DMS53 treated with DMSO at 0.1 percent for 48 hours (cell line): ENCODE data around the gene TLR9.

Source experiments
- DNase-seq: peaks from one replicate; lab custom pipeline; 2025; ENCODE audit not compliant: unreplicated experiment; lab: John Stamatoyannopoulos, UW

Gene TLR9

GRCh38 chr3:52218026-52218425 is 7.4 kb downstream of the TLR9 start:
- DNase-seq: no peak

- DNase-seq: no peak
Observed at GRCh38 chr3:52217409-52217805, 8.0 kb downstream of the TLR9 start.

DNA sequence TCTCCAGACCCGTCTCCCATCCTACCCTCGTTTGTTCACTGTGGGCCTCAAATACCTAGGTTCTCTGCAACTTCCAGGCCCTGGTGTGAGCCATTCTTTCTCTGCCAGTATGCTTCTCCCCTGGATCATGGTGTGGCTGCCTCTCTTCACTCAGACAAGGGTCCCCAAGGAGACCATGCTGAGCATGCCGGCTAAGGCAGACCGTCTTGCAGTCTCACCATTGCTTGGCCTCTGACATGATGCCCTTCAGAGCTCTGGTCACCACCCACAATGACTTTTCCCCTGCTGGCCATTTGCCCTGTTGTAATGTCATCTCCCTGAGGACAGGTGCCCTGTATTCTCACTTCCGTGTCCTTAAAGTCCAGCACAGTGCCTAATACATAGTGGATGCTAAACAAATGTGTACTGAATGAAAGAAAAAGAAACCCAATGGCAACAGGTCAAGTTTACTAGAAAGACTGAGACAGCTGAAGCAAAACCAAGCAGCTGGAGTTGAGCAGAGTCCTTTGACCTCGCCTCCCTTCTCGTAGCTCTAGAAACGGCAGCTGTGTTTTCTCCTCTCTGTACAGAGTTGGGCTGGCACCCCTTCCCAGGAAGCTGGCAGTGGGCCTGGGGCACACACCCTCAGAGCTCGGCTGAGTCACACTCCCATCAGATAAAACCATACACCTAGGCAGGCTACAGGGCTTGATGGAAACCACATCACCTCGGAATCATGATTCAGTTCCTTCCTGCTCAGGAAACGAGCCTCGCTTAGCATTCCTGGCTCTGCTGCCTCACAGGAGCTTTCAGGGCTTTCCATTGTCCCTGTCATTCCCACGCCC is 8.6 kb downstream of the TLR9 start:
- peak; percentile 33 for DNase-seq

DNA sequence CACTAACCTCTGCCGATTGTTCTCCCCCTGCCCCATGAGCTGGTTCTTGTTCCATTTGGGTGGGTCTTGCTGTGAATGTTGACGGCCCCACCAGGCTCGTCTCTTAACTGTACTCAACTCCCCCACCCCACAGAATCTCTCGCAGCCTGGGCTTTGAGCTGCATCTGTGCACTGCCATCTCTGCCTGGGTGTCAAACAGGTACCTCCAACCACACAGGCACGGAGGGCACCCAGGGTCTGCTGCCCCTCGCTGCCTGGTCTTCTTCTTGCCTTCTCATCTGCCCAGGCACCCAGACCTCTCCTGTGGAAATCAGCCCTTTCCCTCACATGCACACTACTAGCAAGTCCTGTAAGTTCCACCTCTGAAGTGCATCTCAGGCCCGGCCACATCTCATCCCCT is 10.1 kb downstream of the TLR9 start:
- no peak for DNase-seq

DNA sequence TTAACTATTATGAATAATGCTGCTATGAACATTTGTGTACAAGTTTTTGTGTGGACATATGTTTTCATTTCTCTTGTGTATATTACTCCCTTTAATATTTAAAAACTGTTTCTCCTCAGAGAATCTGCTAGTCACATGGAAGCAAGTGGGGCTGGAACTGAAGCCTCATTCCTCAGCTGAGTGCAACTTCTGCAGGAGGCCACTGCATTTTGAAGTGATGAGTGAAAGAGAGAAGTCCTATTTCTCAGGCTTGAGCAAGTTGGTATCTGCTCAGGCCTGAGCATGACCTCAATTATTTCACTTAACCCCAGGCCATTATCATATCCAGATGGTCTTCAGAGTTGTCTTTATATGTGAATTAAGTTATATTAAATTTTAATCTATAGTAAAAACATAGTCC is 11.5 kb downstream of the TLR9 start:
- no peak for DNase-seq

DNA sequence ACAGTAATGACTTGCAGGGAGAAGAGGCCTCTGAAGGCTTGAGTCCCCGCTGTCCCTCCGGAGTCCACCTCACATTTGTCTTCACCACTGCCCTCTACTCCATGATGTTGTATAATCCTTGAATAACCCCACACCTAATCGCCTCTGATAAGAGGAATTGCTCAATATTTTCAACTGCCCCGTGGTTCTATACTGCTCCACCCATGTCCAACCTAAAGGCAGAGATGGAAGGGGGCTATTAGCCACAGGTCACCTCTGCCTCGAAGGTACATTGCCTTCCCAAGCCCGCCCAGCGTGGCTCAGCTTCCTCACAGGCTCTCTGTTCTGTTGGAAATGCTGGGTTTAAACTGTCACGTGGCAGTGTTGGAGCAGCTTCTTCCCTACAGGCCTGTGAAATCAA is 12.4 kb downstream of the TLR9 start:
- DNase-seq: no peak

DNA sequence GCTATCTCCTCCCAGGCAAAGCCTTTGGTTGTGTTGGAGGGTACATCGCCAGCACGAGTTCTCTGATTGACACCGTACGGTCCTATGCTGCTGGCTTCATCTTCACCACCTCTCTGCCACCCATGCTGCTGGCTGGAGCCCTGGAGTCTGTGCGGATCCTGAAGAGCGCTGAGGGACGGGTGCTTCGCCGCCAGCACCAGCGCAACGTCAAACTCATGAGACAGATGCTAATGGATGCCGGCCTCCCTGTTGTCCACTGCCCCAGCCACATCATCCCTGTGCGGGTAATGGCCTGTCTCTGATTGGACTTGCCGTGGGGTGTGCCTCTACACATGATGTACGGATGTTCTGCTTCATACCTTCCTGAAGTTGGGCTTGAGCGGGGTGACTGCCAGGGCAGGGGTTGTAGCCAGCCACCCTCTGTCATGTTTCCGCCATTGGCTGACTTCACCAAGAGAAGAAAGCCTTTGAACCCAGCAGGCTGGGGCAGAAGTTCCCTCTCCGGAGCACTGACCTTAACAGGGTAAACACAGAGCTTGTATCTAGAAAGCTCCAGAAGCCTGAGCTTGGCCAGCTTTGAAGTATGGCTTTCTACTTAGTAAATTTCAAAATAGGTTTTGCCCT is 14.1 kb downstream of the TLR9 start:
- no peak for DNase-seq

- DNase-seq: peak; percentile 30
Observed at GRCh38 chr3:52210550-52211046, 14.8 kb downstream of the TLR9 start.

DNA sequence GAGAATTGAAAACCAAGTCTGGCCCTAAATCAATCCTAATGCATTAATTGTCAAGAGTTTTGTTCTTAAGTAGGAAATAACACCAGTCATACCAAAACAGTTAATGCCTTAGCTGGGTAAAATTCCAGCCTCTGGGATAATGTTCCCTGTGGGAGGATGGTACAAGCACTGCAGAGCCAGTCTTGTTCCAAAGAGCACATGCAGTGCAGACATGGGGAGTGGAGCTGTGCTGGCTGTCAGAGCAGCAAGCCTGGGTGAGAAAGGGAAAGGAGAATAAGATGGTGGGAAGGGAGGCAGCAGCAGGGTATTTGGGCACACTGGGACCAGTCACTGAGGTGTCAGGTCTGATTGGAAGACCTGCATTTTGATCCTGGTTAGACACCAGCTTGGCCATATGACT is 15.4 kb downstream of the TLR9 start:
- DNase-seq: no peak

DNA sequence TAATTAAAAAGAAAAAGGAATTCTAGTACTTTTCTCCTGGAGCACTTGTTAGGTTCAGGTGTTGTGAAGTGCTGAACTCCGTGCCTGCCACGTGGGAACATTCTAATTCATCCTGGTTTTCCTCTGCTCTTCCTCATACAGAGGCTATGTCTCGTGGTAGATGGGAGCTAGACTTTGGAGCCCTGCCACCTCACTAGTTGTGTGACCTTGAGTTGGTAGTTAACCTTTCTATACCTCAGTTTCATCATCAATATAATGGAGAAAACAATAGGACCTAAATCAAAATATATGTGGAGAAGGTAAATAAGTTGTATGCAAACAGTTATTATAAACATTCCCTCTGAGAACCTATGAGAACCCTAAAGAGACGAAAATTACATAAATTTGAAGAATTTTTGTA is 16.9 kb downstream of the TLR9 start:
- DNase-seq: no peak

- no peak for DNase-seq
Observed at GRCh38 chr3:52205727-52206372, 19.6 kb downstream of the TLR9 start.

DNA sequence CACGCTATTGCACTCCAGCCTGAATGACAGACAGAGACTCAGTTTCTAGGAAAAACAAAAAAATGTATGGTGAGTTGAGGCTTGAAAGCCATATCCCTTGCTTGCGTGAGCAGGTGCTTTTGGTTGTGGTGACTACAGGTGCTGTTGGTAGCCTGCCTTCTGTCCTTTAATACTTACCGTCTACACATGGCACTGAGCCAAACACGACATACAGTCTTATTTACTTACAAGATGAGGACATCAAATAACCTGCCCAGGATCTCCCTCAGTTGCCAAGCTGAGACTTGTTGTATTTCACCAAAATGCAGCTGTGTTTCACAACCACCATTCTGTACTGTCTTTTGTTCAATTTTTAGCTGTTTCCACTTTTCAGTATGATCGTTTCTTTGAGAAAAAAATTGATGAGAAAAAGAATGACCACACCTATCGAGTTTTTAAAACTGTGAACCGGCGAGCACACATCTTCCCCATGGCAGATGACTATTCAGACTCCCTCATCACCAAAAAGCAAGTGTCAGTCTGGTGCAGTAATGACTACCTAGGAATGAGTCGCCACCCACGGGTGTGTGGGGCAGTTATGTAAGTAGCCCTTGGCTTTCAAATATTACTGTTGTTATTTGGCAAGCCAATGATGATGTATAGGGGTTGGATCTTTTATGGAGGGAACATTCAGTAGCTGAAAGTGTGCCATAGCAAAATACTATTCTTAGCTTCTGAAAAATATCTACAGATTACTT is 20.9 kb downstream of the TLR9 start:
- peak; percentile 58 for DNase-seq

- DNase-seq: no peak
Observed at GRCh38 chr3:52203701-52204100, 21.7 kb downstream of the TLR9 start.

DNA sequence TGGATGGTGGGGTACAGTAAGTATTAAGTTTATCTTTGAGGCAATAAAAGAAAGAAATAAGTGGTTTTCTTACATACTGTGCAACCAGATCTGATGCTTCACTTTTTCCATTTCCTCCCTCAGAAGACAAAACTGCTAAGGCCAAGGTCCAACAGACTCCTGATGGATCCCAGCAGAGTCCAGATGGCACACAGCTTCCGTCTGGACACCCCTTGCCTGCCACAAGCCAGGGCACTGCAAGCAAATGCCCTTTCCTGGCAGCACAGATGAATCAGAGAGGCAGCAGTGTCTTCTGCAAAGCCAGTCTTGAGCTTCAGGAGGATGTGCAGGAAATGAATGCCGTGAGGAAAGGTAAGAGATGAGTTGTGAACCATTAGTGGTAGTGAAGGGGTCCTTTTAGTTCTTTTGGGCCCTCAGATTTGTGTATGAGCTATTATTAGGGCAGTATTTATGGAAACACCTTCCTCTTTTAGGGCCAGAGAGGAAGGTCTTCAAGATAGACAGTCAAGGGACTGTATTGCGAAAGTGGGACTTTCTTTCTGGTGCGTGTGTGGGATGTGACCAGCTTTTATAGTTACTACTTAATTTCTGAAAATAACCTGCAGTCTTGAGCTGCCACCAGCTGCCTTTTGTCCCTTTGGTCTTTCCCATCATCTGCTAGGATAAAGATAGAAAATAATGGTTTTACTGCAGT is 22.9 kb downstream of the TLR9 start:
- DNase-seq: no peak

DNA sequence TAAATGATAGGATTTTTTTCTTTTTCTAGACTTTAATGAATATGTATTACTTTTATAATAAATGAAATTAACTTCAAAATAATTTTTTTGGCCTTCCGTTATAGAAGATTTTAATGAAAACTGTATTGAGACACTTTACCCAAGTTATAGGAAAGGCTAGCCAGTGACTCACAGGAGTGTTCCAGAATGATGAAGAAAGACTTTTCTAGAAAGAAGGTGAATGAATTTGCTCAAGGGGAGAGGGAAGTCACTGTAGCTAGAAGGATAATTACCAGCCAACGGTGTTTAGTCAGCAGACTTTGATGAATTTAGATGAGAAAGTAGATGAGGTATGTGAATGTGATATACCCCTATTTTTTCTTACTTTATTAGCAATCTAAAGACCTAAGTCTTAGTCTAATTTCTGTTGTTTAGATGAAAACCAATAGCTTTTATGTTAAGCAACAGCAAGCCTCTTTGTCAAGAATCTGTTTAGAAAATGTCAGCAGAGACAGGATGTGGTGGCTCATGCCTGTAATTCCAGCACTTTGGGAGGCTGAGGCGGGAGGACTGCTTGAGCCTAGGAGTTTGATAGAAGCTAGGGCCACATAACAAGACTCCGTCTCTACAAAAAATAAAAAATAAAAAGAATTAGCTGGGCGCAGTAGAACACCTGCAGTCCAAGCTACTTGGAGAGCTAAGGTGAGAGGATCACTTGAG is 24.3 kb downstream of the TLR9 start:
- no peak for DNase-seq

GRCh38 chr3:52198643-52199608 is 26.5 kb downstream of the TLR9 start:
- DNase-seq: no peak

- DNase-seq: peak; percentile 40
Observed at GRCh38 chr3:52197842-52198625, 27.4 kb downstream of the TLR9 start, which contains the start of gene ALAS1. ALAS1 (plus strand) TSS chr3:52198160; CDS start chr3:52199242, 1,082 bp downstream.

- no peak for DNase-seq
Observed at GRCh38 chr3:52197499-52197841, 28.0 kb downstream of the TLR9 start.
